AG04449 (cell line): Measurements from ENCODE around the gene CPXM2.

Experiments
- CTCF ChIA-PET: fragments of 350-600 bp; formaldehyde crosslinking; extraction: SDS; loops from one replicate; lab custom pipeline; 2021; ENCODE audit warnings: antibody characterized with exemption; lab: Yijun Ruan, JAX
- POLR2A ChIA-PET: fragments of 400-600, 350-600 bp; formaldehyde crosslinking; extraction: SDS; loops from one replicate; lab custom pipeline; 2020; ENCODE audit warnings: antibody characterized with exemption, inconsistent platforms; lab: Yijun Ruan, JAX
- DNase-seq: peaks from one replicate; pipeline ENCODE4 v3.0.0-alpha.2; 2010; ENCODE audit warnings: low read depth, low spot score
- H3K4me3 ChIP-seq: 2 replicates; pipeline ENCODE4 v1.5.1; 2011; ENCODE audit warnings: low read depth, mild to moderate bottlenecking, control low read depth, low read length
- CTCF ChIP-seq: IDR thresholded peaks from one replicate; pipeline ENCODE4 v1.5.1; 2011; ENCODE audit warnings: mild to moderate bottlenecking, moderate library complexity, low read length, control low read depth, inconsistent platforms; ENCODE audit not compliant: insufficient read depth; ENCODE audit errors: missing control alignments

CPXM2 gene

GRCh38 chr10:123913688-123914268, 22.2 kb upstream of the CPXM2 start:
- H3K4me3 ChIP-seq: no peak overlapping the region
- ChIA-PET POLR2A (no interaction called here), CTCF (no interaction called here)
- no peak for DNase-seq
- no peak for TF ChIP-seq CTCF

DNA sequence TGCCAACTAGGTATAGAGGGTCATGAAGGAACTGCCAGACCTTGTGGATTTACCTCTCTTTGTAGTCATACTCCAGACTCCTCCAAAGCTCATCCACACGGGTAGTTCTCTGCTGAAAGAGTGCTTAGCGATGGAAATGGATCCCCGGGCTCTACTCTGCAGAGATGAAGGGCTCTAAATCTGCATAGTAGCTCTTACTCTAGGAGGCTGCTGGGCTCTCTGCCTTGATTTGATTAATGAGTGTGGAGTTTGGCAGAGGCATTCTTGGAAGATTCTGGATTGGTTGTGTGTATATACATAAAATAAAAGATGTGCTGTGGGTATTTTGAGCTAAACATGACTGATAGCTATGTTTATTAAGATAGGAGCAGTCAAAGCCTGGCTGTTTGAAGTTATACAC, 21.3 kb upstream of the CPXM2 start:
- no peak for TF ChIP-seq CTCF
- DNase-seq: no peak
- ChIA-PET CTCF (interaction anchor here (1.0 kb wide), 1 partner anchor 330 kb away, joined by 3 read pairs; no protein-coding TSS in a partner anchor), POLR2A (no interaction called here)
- H3K4me3 ChIP-seq: no peak overlapping the region

GRCh38 chr10:123912466-123912865, 20.9 kb upstream of the CPXM2 start:
- CTCF ChIA-PET: interaction anchor here (1.0 kb wide), 1 partner anchor 330 kb away, joined by 3 read pairs; no protein-coding TSS in a partner anchor
- no peak for TF ChIP-seq CTCF
- no peak for DNase-seq
- POLR2A ChIA-PET: no interaction called here
- H3K4me3 ChIP-seq: no peak overlapping the region

DNA sequence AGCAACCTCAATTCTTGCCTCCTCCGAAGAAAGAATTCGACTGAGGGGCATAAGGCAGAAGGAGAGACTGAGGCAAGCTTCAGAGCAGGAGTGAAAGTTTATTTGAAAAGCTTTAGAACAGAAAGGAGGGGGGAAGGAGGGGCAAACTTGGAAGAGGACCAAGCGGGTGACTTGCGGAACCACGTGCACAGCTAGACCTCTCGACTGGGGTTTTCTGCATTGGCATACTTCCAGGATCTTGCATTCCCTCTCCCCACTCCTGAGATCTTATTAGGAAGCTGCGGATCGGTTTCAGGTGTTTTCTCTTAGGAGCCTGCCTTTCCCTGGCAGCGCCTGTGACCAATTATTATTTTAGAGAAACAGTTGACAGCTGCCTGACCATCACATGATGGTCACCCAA, 20.3 kb upstream of the CPXM2 start:
- ChIA-PET CTCF (no interaction called here), POLR2A (no interaction called here)
- H3K4me3 ChIP-seq: no peak overlapping the region
- no peak for TF ChIP-seq CTCF
- no peak for DNase-seq

- ChIA-PET CTCF (no interaction called here), POLR2A (interaction anchor here (0.6 kb wide), 1 partner anchor 952 kb away, joined by 3 read pairs; no protein-coding TSS in a partner anchor)
- DNase-seq: no peak
- no peak for TF ChIP-seq CTCF
- H3K4me3 ChIP-seq: no peak overlapping the region
Measured at GRCh38 chr10:123909866-123910265, 18.3 kb upstream of the CPXM2 start.

GRCh38 chr10:123909426-123909825, 17.8 kb upstream of the CPXM2 start:
- ChIA-PET POLR2A (no interaction called here), CTCF (interaction anchor here (1.0 kb wide), 2 partner anchors 12 kb away, joined by 4 read pairs; no protein-coding TSS in a partner anchor)
- no peak for TF ChIP-seq CTCF
- DNase-seq: no peak
- no peak overlapping the region for H3K4me3 ChIP-seq
